D341Med (cell line): Measurements from ENCODE around the gene HDHD3.
"Not testable (repeated sequence)": the region's sequence is repeated elsewhere in the genome, so short reads cannot be mapped to it uniquely, and the experiment has no call there.

Experiments used
- DNase-seq: peaks from one replicate; pipeline ENCODE4 v3.0.0; 2012; ENCODE audit warnings: low spot score

HDHD3 gene

DNA sequence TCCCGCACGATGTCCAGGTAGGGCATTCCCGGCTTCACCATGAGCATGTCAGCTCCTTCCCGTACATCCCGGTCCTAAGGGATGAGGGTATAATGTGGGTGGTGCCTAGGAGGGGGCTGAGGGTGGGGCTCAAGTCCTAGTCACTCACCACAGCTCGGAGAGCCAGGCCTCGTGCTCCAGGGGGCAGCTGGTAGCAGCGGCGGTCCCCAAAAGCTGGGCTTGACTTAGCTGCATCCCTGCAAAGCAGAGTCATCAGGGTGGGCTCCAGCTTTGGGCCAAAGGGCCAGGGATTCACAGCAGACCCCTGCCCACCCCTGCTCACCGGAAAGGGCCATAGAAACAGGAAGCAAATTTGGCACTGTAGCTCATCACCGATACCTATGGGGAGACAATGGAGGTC lies 12.7 kb upstream of the HDHD3 start:
- DNase-seq = no peak

DNA sequence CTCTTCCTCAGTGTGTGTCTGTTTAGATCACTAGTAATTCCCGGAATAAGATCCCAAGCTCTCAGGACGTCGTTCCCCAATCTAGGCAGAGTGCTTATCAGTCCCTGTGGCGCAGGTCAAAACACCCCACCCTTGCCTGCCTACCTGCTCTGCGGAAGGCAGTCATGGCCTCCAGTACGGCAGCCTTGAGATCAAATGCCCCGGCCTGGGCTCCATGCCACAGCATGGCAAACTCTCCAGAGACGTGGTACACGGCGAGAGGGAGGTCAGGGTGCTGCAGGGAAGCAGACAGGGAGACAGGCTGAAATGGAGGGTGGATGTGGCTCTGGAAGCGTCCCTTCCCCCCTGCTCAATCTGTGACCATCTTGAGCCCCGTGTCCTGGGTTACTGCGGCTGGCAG lies 12.0 kb upstream of the HDHD3 start:
- no peak for DNase-seq

- DNase-seq = no peak
Measured at GRCh38 chr9:113387560-113388230, 10.9 kb upstream of the HDHD3 start.

GRCh38 chr9:113386571-113387393 lies 10.0 kb upstream of the HDHD3 start:
- DNase-seq = no peak

- no peak for DNase-seq
Measured at GRCh38 chr9:113381909-113382411, 5.2 kb upstream of the HDHD3 start.

- DNase-seq = not testable (repeated sequence)
Measured at GRCh38 chr9:113381441-113381840, 4.7 kb upstream of the HDHD3 start.

DNA sequence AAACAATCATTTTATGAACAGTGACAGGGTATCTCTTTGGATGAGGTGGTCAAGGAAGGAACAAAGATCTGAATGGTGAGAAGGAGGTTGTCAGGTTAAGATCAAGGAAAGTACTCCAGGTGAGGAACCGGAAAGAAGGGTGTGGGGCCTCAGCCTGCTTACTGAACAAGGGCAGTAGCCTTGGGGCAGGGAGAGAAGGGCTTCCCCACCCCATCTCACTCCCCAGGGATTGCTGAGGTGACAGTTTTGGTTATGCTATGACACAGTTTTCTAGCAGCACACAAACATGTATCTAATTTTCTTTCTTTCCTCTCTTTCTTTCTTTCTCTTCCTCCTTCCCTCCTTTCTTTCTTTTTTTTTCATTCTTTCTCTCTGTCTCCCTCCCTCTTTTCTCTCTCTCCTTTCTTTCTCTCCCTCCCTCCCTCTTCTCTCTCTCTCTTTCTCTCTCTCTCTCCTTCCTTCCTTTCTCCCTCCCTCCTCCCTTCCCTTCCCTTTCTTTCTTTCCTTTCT lies 4.1 kb upstream of the HDHD3 start:
- DNase-seq = no peak

- DNase-seq = not testable (repeated sequence)
Measured at GRCh38 chr9:113379829-113380210, 3.0 kb upstream of the HDHD3 start.

GRCh38 chr9:113379094-113379828 lies 2.5 kb upstream of the HDHD3 start:
- DNase-seq = not testable (repeated sequence)

GRCh38 chr9:113375057-113376023 lies 1.4 kb downstream of the HDHD3 start:
- DNase-seq = no peak

- no peak for DNase-seq
Measured at GRCh38 chr9:113373676-113374392, 3.0 kb downstream of the HDHD3 start.

DNA sequence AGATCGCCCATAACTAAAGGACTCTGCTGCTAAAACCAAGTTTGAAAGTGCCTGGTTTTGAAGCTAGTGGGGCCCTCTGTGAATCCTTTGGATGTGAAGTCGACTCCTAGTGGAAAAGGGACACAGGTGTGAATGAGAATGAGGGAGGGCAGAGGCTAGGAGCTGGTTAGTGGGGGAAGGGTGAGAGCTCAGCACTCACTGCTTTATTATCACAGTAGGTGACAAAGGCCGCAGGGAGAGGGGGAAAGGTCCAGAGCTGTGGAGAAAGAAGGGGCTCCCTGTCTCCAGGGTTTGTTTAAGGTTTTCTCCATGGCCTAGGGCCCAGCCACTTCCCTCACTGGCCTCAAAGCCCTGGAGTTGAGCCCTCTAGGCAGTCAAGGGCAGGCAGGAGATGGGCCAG lies 3.5 kb downstream of the HDHD3 start:
- no peak for DNase-seq

GRCh38 chr9:113372059-113372458 lies 4.7 kb downstream of the HDHD3 start:
- no peak for DNase-seq

DNA sequence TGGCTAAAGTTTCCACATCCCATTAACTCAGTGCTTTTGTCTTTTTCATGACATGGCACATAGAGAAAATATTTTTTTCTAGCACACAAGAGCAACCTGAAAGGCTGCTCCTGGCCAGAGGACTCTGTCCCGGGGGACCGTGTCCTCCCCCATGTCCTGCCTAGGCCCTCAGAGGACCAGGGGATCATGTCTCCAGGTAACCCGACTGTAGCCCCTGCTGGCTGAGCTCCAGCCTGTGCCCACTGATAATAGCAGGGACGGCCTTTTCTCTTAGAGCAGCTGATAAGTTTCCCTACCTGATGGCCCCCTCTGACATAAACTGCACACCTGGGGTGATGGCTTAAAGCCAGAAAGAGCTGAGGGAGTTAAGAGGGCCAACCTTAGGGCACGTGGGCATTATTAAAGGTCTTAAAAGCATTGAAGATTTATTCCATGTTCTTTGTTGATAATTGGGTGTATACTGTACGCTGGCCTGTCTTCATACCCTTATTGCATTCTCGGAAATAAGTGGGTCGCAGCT lies 5.9 kb downstream of the HDHD3 start:
- DNase-seq = no peak

DNA sequence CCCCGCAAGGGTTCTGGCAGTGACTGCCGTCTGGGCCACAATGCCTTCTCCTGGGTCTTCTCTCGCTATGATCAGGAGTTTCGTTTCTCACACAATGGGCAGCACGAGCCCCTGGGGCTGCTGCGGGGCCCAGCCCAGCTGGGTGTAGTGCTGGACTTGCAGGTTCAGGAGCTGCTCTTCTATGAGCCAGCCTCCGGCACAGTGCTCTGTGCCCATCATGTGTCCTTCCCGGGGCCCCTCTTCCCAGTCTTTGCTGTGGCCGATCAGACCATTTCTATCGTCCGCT lies 7.0 kb downstream of the HDHD3 start:
- DNase-seq = no peak

DNA sequence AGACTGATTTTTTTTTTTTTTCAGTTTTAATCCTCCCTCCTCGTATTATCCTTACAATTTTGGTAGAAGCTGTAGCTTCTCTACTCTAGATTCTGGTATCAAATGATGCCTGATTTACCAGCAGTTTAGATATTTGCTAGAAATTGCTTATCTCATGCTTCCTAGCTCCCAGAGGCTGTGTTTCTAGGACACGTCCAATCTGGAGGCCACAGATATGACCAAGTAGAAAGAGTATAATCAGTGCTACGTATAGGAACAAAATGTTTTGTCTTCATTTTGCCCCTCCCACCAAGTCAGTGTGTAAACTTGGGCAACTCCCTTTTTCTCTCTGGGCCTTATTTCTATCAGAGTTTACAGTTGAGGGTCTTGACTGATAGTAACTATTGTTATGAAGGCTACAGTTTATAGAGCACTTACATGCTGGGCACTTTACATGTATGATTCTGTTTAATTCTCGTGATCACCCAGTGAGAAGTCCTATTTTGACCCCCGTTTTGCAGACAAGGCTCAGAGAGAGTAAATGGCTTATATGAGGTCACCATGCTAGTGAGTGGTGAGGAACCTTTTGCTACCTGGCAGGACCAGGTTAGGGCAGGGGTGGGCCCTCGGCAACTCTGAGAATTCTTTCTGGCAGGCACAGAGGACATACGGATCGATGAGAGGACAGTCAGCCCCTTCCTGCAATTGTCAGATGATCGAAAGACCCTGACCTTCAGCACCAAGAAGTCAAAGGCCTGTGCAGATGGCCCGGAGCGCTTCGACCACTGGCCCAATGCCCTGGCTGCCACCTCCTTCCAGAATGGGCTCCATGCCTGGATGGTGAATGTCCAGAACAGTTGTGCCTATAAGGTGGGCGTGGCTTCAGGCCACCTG lies 7.6 kb downstream of the HDHD3 start:
- DNase-seq = no peak

GRCh38 chr9:113368348-113368981 lies 8.3 kb downstream of the HDHD3 start:
- DNase-seq = no peak

DNA sequence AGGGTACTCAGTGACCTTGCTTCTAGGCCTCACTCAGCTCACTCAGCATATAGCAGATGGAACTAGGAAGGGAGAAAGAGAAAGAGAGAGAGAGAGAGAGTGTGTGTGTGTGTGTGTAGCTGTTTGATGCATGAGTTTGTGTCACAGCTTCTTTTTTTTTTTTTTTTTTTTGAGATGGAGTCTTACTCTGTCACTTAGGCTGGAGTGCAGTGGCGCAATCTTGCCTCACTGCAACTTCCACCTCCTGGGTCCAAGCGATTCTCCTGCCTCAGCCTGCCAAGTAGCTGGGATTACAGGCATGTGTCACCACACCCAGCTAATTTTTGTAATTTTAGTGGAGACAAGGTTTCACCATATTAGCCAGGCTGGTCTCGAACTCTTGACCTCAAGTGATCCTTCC lies 11.1 kb downstream of the HDHD3 start:
- DNase-seq = not testable (repeated sequence)

DNA sequence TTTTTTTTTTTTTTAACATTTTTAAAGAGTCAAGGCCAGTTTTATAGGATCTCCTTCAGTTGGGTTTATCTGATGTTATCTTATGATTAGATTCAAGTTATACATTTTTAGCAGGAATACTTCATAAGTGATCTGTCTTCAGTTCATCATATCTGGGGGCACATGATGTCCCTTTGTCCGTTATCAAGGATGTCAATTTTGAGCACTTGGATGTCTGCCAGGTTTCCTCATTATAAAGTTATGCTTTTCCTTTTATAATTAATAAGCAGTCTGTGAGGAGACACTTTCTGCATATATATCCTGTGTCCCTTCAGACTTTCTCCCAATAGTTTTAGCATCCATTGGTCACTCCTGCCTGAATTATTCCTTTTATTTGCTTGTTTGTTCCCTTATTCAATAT lies 11.8 kb downstream of the HDHD3 start:
- no peak for DNase-seq
